GM12874 (cell line): Measurements from ENCODE around the gene UGT2B11.

Experiments
- TF ChIP-seq, protein P1 (sequence below): IDR thresholded peaks from 2 replicates; pipeline ENCODE4 v1.5.1; 2011; ENCODE audit warnings: low read depth, mild to moderate bottlenecking, control low read depth, low read length, moderate library complexity; ENCODE audit not compliant: insufficient read depth

The UGT2B11 gene

DNA sequence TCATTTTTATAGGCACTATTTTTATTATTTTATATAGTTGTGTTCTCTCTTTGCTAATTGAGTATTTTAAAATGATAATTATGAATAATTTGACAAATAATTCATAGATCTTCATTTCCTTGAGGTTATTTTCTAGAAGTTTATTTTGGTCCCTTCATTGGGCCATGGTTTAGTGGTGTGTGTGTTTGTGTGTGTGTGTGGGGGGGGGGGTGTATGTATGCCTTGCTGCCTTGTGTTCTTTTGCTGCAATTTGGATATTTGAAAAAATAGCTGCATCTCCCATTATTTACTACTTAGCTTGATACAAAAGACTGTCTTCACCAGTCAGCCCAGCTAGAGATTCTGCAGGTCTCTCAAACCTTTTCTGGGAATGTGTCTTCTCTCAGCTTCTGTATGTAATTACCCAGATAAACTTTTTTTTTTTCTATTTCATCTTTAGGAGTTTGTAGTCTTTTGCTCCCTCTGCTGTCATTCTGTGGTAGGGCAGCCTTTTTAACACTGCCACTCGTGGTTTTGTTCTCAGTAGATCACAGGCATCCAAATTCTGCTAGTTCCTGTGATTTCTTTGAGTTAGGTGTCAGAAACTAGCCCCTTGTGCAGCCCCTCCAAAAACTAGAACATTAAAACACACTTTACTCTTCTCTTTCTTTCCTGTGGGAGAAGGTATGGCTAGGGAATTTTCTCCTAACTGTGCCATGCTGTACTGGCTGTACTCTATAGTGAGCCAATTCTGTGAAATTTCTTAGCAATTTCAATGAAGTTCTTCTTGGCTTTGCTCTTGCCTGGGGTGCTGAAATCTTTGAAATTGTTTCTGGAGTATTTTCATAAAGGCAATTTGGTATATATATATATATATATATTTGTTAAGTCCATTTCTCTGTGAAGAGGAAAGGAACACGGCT lies 44.1 kb downstream of the UGT2B11 start:
- TF ChIP-seq, protein P1, sequence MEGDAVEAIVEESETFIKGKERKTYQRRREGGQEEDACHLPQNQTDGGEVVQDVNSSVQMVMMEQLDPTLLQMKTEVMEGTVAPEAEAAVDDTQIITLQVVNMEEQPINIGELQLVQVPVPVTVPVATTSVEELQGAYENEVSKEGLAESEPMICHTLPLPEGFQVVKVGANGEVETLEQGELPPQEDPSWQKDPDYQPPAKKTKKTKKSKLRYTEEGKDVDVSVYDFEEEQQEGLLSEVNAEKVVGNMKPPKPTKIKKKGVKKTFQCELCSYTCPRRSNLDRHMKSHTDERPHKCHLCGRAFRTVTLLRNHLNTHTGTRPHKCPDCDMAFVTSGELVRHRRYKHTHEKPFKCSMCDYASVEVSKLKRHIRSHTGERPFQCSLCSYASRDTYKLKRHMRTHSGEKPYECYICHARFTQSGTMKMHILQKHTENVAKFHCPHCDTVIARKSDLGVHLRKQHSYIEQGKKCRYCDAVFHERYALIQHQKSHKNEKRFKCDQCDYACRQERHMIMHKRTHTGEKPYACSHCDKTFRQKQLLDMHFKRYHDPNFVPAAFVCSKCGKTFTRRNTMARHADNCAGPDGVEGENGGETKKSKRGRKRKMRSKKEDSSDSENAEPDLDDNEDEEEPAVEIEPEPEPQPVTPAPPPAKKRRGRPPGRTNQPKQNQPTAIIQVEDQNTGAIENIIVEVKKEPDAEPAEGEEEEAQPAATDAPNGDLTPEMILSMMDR: peak; percentile 42; the same call in 1 of the 2 replicates

DNA sequence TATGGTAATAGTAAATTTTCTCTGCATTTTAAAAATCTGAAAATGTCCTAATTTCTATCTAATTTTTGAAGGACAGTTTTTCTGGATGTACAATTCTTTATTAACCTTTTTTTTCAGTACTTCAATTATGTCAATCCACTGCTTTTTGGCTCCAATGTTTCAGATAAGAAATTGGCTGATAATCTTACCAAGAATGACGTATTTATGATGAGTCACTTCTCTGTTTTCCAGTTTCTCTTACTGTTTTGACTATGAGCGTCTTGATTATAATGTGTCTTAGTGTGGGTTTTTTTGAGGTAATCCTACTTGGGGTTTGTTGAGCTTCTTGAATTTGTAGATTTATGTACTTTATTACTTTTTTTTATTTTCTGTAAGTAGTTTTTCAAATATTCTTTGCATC lies 47.2 kb downstream of the UGT2B11 start:
- TF ChIP-seq, protein P1: no peak

DNA sequence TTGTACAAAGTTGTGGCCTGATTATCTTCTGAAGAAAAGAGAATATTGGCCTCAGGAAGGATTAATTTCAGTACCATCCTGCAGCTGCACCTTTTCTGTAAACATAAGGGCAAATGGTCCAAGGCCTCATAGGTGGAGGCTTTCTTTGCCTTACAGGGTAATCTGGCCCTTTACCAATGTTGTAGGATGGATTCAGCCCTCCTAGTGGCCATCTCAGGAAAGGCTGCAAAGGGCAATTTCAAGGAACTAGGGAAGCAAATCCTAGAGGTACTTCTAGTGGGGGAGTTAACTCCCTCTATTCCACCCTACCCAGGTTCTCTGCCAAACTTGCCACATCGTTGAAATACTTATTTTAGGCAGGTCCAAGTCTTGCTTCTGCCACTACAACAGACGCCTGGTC lies 57.6 kb downstream of the UGT2B11 start:
- TF ChIP-seq, protein P1: no peak

DNA sequence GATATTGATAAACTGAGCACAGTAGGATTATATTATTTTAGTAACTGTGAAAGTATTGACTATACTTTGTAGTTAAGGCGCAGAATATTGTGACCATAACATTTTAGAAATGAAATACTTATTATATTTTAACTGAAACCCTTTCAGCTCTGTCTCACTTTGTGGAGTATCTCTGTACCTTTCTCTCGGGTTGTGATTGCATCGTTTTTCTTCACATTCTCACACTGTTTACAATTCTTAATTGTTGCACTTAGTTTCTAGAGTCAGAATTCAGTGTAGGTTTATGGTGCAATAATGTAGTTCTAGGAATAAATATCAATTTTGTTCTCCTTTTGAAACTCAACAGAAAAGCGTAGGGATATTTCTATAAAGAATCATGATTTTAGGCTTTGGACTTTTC lies 60.5 kb downstream of the UGT2B11 start:
- TF ChIP-seq, protein P1: no peak
